GM12873 (cell line): ENCODE data around the gene BTN1A1.

Source experiments
- CTCF ChIP-seq: IDR thresholded peaks from 2 replicates; pipeline ENCODE4 v1.5.1; 2012; ENCODE audit warnings: low read depth, mild to moderate bottlenecking, moderate library complexity, low read length, control low read depth; ENCODE audit not compliant: insufficient read depth; ENCODE audit errors: missing control alignments

The BTN1A1 gene

GRCh38 chr6:26555505-26556262 lies 55.6 kb downstream of the BTN1A1 start:
- TF ChIP-seq CTCF, result no peak

- TF ChIP-seq CTCF, result no peak
These were observed 56.4 kb downstream of the BTN1A1 start for GRCh38 chr6:26556263-26557070.
